Measurements from ENCODE around the gene EYS. TPM values are rescaled to one million over a fixed set of nuclear protein-coding genes. Genes with fewer than 3 reads are reported as not detected.

Gene EYS
- total RNA-seq, 1 experiment from 2014 or later = not detected

- Histone ChIP-seq H2BK5ac (ENCODE audit: insufficient read length, low read length) (no peak overlapping the region), H3K14ac (ENCODE audit: insufficient read depth, low read length) (no peak overlapping the region), H3K56ac (ENCODE audit: insufficient read length, low read depth, low read length) (no peak overlapping the region), H3K9ac (ENCODE audit: extremely low read depth, insufficient read length, low read length) (no peak overlapping the region), H3K18ac (ENCODE audit: insufficient read length, low read depth, low read length) (no peak overlapping the region), H4K20me1 (ENCODE audit: control insufficient read depth, insufficient read depth, insufficient read length) (no peaks in the 10 kb centered on the region), H3K23ac (ENCODE audit: insufficient read length, low read depth, low read length) (no peak overlapping the region), H3K23me2 (ENCODE audit: insufficient read length, low read depth, low read length, poor library complexity, severe bottlenecking) (no peaks in the 10 kb centered on the region), H3K27me3 (ENCODE audit: insufficient read depth, low read length) (no peaks in the 10 kb centered on the region), H4K5ac (ENCODE audit: insufficient read length, low read depth, low read length) (no peak overlapping the region), H2BK120ac (ENCODE audit: low read depth, low read length, poor library complexity, severe bottlenecking) (no peak overlapping the region), H2AFZ (ENCODE audit: low read length) (no peak overlapping the region), H3K4ac (ENCODE audit: low read depth, low read length) (no peak overlapping the region), H3K27ac (ENCODE audit: insufficient read length, low read depth, low read length) (no peak overlapping the region), H2BK20ac (ENCODE audit: low read depth, low read length, poor library complexity, severe bottlenecking) (no peak overlapping the region), H3K79me2 (ENCODE audit: insufficient read depth, low read length) (no peaks in the 10 kb centered on the region), H2BK15ac (ENCODE audit: low read depth, low read length) (no peak overlapping the region), H4K91ac (ENCODE audit: insufficient read length, low read depth, low read length) (no peak overlapping the region), H3K4me2 (ENCODE audit: insufficient read depth, insufficient read length, low read length) (no peak overlapping the region), H3T11ph (ENCODE audit: low read length) (no peak overlapping the region), H3K9me3 (ENCODE audit: control insufficient read depth, low read depth, low read length) (no peaks in the 10 kb centered on the region), H3K4me1 (ENCODE audit: insufficient read depth, low read length) (no peaks in the 10 kb centered on the region), H2BK12ac (ENCODE audit: insufficient read length, low read depth, low read length) (no peak overlapping the region), H2AK5ac (ENCODE audit: insufficient read length, low read length) (no peak overlapping the region), H4K8ac (replicated peaks; ENCODE audit: insufficient read length, low read depth, low read length) (no peak overlapping the region), H3K79me1 (ENCODE audit: insufficient read depth, low read depth, low read length, poor library complexity, severe bottlenecking) (no peaks in the 10 kb centered on the region)
- Mint-ChIP-seq H3K27me3 (ENCODE audit: low read depth) (no peaks in the 10 kb centered on the region), H3K27ac (no peak overlapping the region), H3K9me3 (peaks cover 4 to 7% of the 10 kb centered on the region in 2 experiments; a peak in 4 of 5 replicates), H3K4me3 (no peak overlapping the region), H3K36me3 (ENCODE audit: insufficient read depth in 1 of 3, low read depth in 3 of 3) (peaks cover 0 to 7% (median 1%) of the 10 kb centered on the region in 3 experiments; a peak in 2 of 7 replicates), H3K4me1 (no peaks in the 10 kb centered on the region)
- no peak for TF ChIP-seq CTCF (conservative IDR thresholded peaks at IDR 0.05)
- DNase-seq = no peak
- WGBS (ENCODE audit: extremely low coverage, insufficient read length, low lambda C conversion rate) = no CpG with 5 or more reads among the region's 4 CpGs
Measured at GRCh38 chr6:65595540-65595939, 111.5 kb downstream of the EYS start.
